Gastrocnemius medialis (tissue), 4 donors: ENCODE measurements around the gene MSI2.

Source experiments
- POLR2A ChIP-seq, 2 donors: fragments of 450-650 bp; IDR thresholded peaks; one replicate each; pipeline ENCODE4 v1.6.1; 2017; ENCODE audit warnings: antibody characterized with exemption in 2 of 2, mild to moderate bottlenecking in 2 of 2, moderate library complexity in 2 of 2
- TF ChIP-seq, protein P1 (sequence below), 5 experiments: fragments of 450-650 bp in 3 of 5; fragments of 200-600 bp in 2 of 5; sonication (generic) in 2 of 5; IDR thresholded peaks in 4 of 5; conservative IDR thresholded peaks in 1 of 5; 1 replicate in 4 of 5; 2 replicates in 1 of 5; pipeline ENCODE4 v1.5.1; 2016 to 2019; ENCODE audit warnings: antibody characterized with exemption in 5 of 5, mild to moderate bottlenecking in 3 of 5, moderate library complexity in 3 of 5

DNA sequence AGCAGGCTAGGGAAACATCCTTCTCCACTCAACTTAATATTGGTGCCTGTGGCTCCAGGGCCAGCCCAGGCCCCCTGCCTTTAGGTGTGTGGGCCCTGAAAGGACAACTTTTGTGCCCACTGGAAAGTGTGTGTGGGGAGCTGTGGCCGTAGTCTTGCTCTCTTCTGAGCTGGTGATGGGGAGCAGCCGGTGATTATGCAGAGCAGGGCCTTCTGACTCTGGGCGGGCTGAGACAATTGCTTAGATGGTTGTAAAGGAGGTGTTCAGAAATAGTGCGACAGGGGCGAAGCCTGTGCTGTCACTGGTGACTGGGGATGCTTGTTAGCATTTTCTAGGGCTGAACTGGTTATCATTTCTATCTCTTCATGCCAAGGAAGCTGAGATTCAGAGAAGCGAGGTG, 62.6 kb downstream of the MSI2 start:
- TF ChIP-seq, protein P1, sequence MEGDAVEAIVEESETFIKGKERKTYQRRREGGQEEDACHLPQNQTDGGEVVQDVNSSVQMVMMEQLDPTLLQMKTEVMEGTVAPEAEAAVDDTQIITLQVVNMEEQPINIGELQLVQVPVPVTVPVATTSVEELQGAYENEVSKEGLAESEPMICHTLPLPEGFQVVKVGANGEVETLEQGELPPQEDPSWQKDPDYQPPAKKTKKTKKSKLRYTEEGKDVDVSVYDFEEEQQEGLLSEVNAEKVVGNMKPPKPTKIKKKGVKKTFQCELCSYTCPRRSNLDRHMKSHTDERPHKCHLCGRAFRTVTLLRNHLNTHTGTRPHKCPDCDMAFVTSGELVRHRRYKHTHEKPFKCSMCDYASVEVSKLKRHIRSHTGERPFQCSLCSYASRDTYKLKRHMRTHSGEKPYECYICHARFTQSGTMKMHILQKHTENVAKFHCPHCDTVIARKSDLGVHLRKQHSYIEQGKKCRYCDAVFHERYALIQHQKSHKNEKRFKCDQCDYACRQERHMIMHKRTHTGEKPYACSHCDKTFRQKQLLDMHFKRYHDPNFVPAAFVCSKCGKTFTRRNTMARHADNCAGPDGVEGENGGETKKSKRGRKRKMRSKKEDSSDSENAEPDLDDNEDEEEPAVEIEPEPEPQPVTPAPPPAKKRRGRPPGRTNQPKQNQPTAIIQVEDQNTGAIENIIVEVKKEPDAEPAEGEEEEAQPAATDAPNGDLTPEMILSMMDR (IDR thresholded peaks at IDR 0.05 in 4 of 5, conservative IDR thresholded peaks at IDR 0.05 in 1 of 5) = no peak
- TF ChIP-seq POLR2A (IDR thresholded peaks at IDR 0.05) = no peak
